Progenitor cell of endocrine pancreas (in vitro differentiated cells): ENCODE data around the gene CD226. TPM values are rescaled to one million over a fixed set of nuclear protein-coding genes. Genes with fewer than 3 reads are reported as not detected.

Source experiments
- DNase-seq: peaks from one replicate; pipeline ENCODE4 v3.0.0; 2021; ENCODE audit warnings: low spot score; ENCODE audit not compliant: unreplicated experiment
- H3K27ac Mint-ChIP-seq: 2 replicates; pipeline ENCODE4 v1.8.0; 2021; ENCODE audit warnings: mild to moderate bottlenecking, moderate library complexity, mixed read lengths
- H3K27me3 Mint-ChIP-seq: 2 replicates; pipeline ENCODE4 v1.8.0; 2021; ENCODE audit warnings: mixed read lengths
- H3K36me3 Mint-ChIP-seq: 2 replicates; pipeline ENCODE4 v1.8.0; 2022; ENCODE audit warnings: mixed read lengths; ENCODE audit not compliant: insufficient read depth
- H3K4me1 Mint-ChIP-seq: 2 replicates; pipeline ENCODE4 v1.8.0; 2021; ENCODE audit warnings: low read depth, mixed read lengths
- H3K4me3 Mint-ChIP-seq: 2 replicates; pipeline ENCODE4 v1.8.0; 2021; ENCODE audit warnings: low read depth, mild to moderate bottlenecking, moderate library complexity, mixed read lengths
- H3K9me3 Mint-ChIP-seq: 2 replicates; pipeline ENCODE4 v1.8.0; 2021; ENCODE audit warnings: low read depth, mixed read lengths
- CTCF ChIP-seq: fragments of 200-600 bp; sonication (generic); IDR thresholded peaks from one replicate; pipeline ENCODE4 v1.5.0; 2021; ENCODE audit warnings: antibody characterized with exemption, mild to moderate bottlenecking; ENCODE audit not compliant: unreplicated experiment
- total RNA-seq: library from RNA; stranded (reverse); gene quantifications from 2 replicates; pipeline ENCODE4 v1.2.1, GENCODE V29; 2021

Gene CD226
- total RNA-seq, 1 donor from 2014 or later = 0.55 TPM

GRCh38 chr18:69963196-69963595 is 15.5 kb upstream of the CD226 start:
- TF ChIP-seq CTCF = no peak
- Mint-ChIP-seq H3K36me3 (no peaks in the 10 kb centered on the region), H3K27me3 (no peaks in the 10 kb centered on the region), H3K4me1 (no peaks in the 10 kb centered on the region), H3K27ac (no peak overlapping the region), H3K4me3 (no peak overlapping the region), H3K9me3 (no peaks in the 10 kb centered on the region)
- no peak for DNase-seq

- TF ChIP-seq CTCF = no peak
- DNase-seq = no peak
- H3K4me1 Mint-ChIP-seq = no peaks in the 10 kb centered on the region
- no peak overlapping the region for H3K4me3 Mint-ChIP-seq
- H3K27ac Mint-ChIP-seq = no peak overlapping the region
- H3K36me3 Mint-ChIP-seq = no peaks in the 10 kb centered on the region
- no peaks in the 10 kb centered on the region for H3K9me3 Mint-ChIP-seq
- H3K27me3 Mint-ChIP-seq = no peaks in the 10 kb centered on the region
These were observed 14.0 kb upstream of the CD226 start for GRCh38 chr18:69961718-69962117.

- no peaks in the 10 kb centered on the region for H3K27me3 Mint-ChIP-seq
- TF ChIP-seq CTCF = no peak
- no peak overlapping the region for H3K4me3 Mint-ChIP-seq
- H3K27ac Mint-ChIP-seq = no peak overlapping the region
- no peaks in the 10 kb centered on the region for H3K36me3 Mint-ChIP-seq
- no peak for DNase-seq
- no peaks in the 10 kb centered on the region for H3K9me3 Mint-ChIP-seq
- no peaks in the 10 kb centered on the region for H3K4me1 Mint-ChIP-seq
These were observed 10.7 kb upstream of the CD226 start for GRCh38 chr18:69958422-69958821.

GRCh38 chr18:69957747-69958146 is 10.1 kb upstream of the CD226 start:
- no peak for DNase-seq
- Mint-ChIP-seq H3K9me3 (peaks cover 2% of the 10 kb centered on the region), H3K27me3 (no peaks in the 10 kb centered on the region), H3K4me3 (no peak overlapping the region), H3K4me1 (no peaks in the 10 kb centered on the region), H3K36me3 (no peaks in the 10 kb centered on the region), H3K27ac (no peak overlapping the region)
- no peak for TF ChIP-seq CTCF

- no peak for DNase-seq
- no peaks in the 10 kb centered on the region for H3K36me3 Mint-ChIP-seq
- H3K4me1 Mint-ChIP-seq = no peaks in the 10 kb centered on the region
- H3K27me3 Mint-ChIP-seq = no peaks in the 10 kb centered on the region
- no peak for TF ChIP-seq CTCF
- no peak overlapping the region for H3K27ac Mint-ChIP-seq
- no peak overlapping the region for H3K4me3 Mint-ChIP-seq
- peaks cover 2% of the 10 kb centered on the region for H3K9me3 Mint-ChIP-seq
These were observed 9.3 kb upstream of the CD226 start for GRCh38 chr18:69956665-69957620.
